H1 (cell line): ENCODE data around the gene SCN1B.

Experiments
- BACH1 ChIP-seq: IDR thresholded peaks from 2 replicates; pipeline ENCODE4 v1.6.1; 2012; ENCODE audit warnings: low read length, improper control_type of control experiment
- BCL11A ChIP-seq, 2 experiments: IDR thresholded peaks; one replicate each; pipeline ENCODE4 v1.6.1; 2011; ENCODE audit warnings: low read depth in 2 of 2, low read length in 2 of 2, mild to moderate bottlenecking in 2 of 2
- CEBPB ChIP-seq: IDR thresholded peaks from 2 replicates; pipeline ENCODE4 v1.6.1; 2012; ENCODE audit warnings: low read depth, low read length
- CTCF ChIP-seq, 3 experiments: IDR thresholded peaks; 1 replicate in 2 of 3; 2 replicates in 1 of 3; pipeline versions ENCODE4 v1.5.1 to v1.6.1; 2011; ENCODE audit warnings: low read length in 3 of 3, mild to moderate bottlenecking in 3 of 3, inconsistent platforms in 2 of 3, low read depth in 1 of 3, moderate library complexity in 1 of 3; ENCODE audit not compliant: insufficient read depth in 1 of 3; ENCODE audit errors: control extremely low read depth in 1 of 3
- E2F6 ChIP-seq: IDR thresholded peaks from 2 replicates; pipeline ENCODE4 v1.6.1; 2012; ENCODE audit warnings: inconsistent platforms
- EGR1 ChIP-seq: IDR thresholded peaks from 2 replicates; pipeline ENCODE4 v1.6.1; 2011; ENCODE audit warnings: low read depth, low read length, borderline replicate concordance
- EZH2 ChIP-seq: fragments of 200-600 bp; sonication (generic); IDR thresholded peaks from 2 replicates; pipeline ENCODE4 v1.7.1; 2012; ENCODE audit warnings: low read depth, mild to moderate bottlenecking, moderate library complexity, low read length, inconsistent platforms; ENCODE audit not compliant: severe bottlenecking
- HDAC2 ChIP-seq, 2 experiments: fragments of 300-600 bp in 1 of 2; sonication (generic) in 1 of 2; IDR thresholded peaks; 2 replicates each; pipeline ENCODE4 v1.6.1; 2011 to 2012; ENCODE audit warnings: low read depth in 2 of 2, low read length in 2 of 2, mild to moderate bottlenecking in 2 of 2, moderate library complexity in 2 of 2, borderline replicate concordance in 1 of 2, inconsistent platforms in 1 of 2
- POLR2AphosphoS5 ChIP-seq: IDR thresholded peaks from 2 replicates; pipeline ENCODE4 v1.6.1; 2011; ENCODE audit warnings: low read depth, low read length
- TAF1 ChIP-seq: IDR thresholded peaks from 2 replicates; pipeline ENCODE4 v1.6.1; 2011; ENCODE audit warnings: mild to moderate bottlenecking, low read depth, low read length
- USF2 ChIP-seq: IDR thresholded peaks from 2 replicates; pipeline ENCODE4 v1.6.1; 2011; ENCODE audit warnings: low read length, improper control_type of control experiment

- TF ChIP-seq USF2 (no peak), HDAC2 (IDR thresholded peaks at IDR 0.05; ENCODE audit: borderline replicate concordance in 1 of 2, low read depth in 2 of 2, low read length in 2 of 2) (no peak), CTCF (IDR thresholded peaks at IDR 0.05; ENCODE audit: control extremely low read depth in 1 of 3, insufficient read depth in 1 of 3, low read depth in 1 of 3, low read length in 3 of 3) (no peak), EGR1 (no peak), EZH2 (no peak), BCL11A (IDR thresholded peaks at IDR 0.05; ENCODE audit: low read depth in 2 of 2, low read length in 2 of 2) (no peak), POLR2AphosphoS5 (no peak), BACH1 (no peak), CEBPB (no peak), E2F6 (no peak), TAF1 (no peak)
Measured at GRCh38 chr19:35049456-35049855, 19.2 kb downstream of the SCN1B start.
